Activated CD8-positive, alpha-beta memory T cell treated with anti-CD3 and anti-CD28 coated beads for 36 hours (primary cell): Measurements from ENCODE around the gene MYL10. TPM values are rescaled to one million over a fixed set of nuclear protein-coding genes. Genes with fewer than 3 reads are reported as not detected.
"Not testable (repeated sequence)": the region's sequence is repeated elsewhere in the genome, so short reads cannot be mapped to it uniquely, and the experiment has no call there.

Source experiments
- CTCF ChIA-PET: fragments of 350-600 bp; sonication (Branson Sonifier 250); formaldehyde crosslinking; loops from one replicate; lab custom pipeline; 2021; ENCODE audit warnings: antibody characterized with exemption; lab: Charles Lee
- POLR2A ChIA-PET: fragments of 350-600 bp; sonication (Branson Sonifier 250); formaldehyde crosslinking; loops from one replicate; lab custom pipeline; 2021; ENCODE audit warnings: antibody characterized with exemption; lab: Charles Lee
- total RNA-seq, 2 experiments: library from RNA; stranded (reverse); gene quantifications; one replicate each; pipeline ENCODE4 v1.2.3, GENCODE V29; 2021

MYL10 gene
- total RNA-seq, 2 experiments from 2014 or later, result not detected

DNA sequence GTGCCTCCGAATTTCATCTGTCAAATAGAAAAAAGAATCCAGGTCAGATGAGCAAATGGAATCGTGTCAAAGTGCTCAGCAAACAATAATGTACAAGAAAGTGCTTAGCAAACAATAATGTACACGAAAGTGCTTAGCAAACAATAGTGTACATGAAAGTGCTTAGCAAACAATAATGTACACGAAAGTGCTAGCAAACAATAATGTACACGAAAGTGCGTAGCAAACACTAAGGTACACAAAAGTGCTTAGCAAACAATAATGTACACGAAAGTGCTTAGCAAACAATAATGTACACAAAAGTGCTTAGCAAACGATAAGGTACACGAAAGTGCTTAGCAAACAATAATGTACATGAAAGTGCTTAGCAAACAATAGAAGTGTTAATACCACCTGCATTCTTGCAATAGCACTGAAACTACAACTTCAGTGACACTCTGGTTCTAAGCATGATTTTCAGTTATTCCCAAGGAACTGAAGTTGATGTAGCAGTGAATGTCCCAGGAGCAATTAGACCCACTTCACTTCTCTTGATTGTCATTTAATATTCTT is 33.4 kb upstream of the MYL10 start:
- CTCF ChIA-PET, result no interaction called here
- POLR2A ChIA-PET, result no interaction called here

DNA sequence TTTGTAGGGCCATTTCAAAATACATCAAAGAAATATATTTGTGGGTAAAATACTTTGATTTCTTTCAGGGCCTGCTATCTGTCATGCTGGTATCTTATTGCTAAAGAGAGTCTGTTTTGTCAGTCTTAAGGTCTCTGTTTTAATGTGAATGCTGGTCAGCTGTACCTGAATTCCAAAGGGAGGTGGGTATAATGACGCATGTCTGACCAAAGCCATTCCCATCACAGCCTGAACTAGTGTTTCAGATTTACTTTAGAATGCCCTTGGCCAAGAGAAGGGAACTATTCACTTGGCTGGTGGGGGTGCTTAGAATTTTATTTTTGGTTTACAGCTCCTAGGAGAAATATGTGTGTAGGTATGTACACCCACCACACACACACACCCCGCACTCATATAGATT is 30.6 kb upstream of the MYL10 start:
- ChIA-PET POLR2A (no interaction called here), CTCF (no interaction called here)

- ChIA-PET POLR2A (no interaction called here), CTCF (no interaction called here)
These were observed 28.1 kb upstream of the MYL10 start for GRCh38 chr7:101657171-101657570.

DNA sequence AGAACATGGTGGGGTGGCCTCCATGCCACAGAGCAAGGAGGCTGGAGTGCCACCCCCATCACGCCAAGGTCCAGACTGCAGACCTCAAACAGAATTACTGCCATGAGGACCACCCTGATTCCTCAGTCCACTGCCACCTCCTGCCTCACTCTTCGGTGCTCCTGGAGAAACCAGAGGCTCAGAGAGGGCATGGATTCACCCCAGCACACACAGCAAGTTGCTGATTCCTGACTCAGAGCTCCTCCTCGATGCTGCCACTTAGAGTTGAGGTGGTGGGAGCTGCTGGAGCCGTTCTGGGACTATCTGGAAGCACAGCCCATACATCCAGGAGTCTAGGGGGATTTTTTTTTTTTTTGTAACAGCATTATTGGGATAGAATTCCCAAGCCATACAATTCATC is 22.0 kb upstream of the MYL10 start:
- CTCF ChIA-PET, result interaction anchor here (1.7 kb wide), 1 partner anchor 48 kb away, joined by 5 read pairs; no protein-coding TSS in a partner anchor
- POLR2A ChIA-PET, result no interaction called here

DNA sequence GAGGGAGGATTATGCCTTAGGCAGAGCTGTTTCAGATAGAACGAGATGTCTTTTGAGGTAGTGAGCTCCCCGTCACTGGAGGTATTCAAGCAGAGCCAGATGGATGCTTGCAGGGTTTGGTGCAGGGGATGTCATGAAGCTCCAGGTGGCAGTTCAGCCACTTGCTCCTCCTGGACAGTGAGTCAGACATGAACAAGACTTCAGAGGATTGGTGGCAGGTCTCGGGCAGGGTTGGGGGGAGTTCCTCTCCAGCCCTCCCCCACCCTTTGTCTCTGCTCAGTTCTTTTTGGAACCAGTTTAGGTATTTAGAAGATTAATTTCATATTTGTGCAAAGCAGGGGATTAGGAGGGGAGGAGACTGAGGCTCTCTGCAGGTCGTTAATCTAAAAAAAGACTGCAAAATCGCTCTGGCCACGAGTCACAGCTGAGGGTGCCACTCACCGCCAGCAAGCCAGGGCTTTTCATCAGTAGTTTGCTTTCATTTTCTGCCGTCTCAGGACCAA is 21.5 kb upstream of the MYL10 start:
- POLR2A ChIA-PET, result no interaction called here
- CTCF ChIA-PET, result interaction anchor here (1.7 kb wide), 1 partner anchor 48 kb away, joined by 5 read pairs; no protein-coding TSS in a partner anchor

DNA sequence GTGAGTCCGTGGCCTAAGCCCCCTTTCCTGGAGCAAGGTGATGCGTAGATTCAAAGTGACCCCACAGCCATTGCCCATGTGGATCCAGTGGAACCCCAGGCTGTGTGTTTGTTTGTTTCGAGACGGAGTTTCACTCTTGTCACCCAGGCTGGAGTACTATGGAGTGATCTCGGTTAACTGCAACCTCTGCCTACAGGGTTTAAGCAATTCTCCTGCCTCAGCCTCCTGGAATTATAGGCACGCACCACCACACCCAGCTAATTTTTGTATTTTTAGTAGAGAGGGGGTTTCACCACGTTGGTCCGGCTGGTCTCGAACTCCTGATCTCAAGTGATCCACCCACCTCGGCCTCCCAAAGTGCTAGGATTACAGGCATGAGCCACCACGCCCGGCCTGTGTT is 18.8 kb upstream of the MYL10 start:
- POLR2A ChIA-PET, CTCF ChIA-PET: not testable (repeated sequence)

- POLR2A ChIA-PET, result no interaction called here
- CTCF ChIA-PET, result no interaction called here
These were observed 16.9 kb upstream of the MYL10 start for GRCh38 chr7:101645951-101646350.

- ChIA-PET CTCF (no interaction called here), POLR2A (no interaction called here)
These were observed 15.8 kb upstream of the MYL10 start for GRCh38 chr7:101644879-101645278.

DNA sequence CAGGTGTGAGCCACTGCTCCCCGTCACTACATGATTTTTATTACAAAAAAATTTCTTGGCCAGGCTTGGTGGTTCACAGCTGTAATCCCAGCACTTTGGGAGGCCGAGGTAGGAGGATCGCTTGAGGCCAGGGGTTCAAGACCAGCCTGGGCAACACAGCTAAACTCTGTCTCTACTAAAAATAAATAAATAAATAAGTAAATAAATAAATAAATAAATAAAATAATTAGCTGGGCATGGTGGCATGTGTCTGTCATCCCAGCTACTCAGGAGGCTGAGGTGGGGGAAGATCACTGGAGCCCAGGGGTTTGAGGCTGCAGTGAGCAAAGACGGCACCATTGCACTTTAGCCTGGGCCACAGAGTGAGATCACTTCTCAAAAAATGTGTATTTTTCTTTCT is 10.0 kb upstream of the MYL10 start:
- CTCF ChIA-PET, POLR2A ChIA-PET: not testable (repeated sequence)

GRCh38 chr7:101636822-101637623 is 7.9 kb upstream of the MYL10 start:
- POLR2A ChIA-PET, result no interaction called here
- CTCF ChIA-PET, result no interaction called here

DNA sequence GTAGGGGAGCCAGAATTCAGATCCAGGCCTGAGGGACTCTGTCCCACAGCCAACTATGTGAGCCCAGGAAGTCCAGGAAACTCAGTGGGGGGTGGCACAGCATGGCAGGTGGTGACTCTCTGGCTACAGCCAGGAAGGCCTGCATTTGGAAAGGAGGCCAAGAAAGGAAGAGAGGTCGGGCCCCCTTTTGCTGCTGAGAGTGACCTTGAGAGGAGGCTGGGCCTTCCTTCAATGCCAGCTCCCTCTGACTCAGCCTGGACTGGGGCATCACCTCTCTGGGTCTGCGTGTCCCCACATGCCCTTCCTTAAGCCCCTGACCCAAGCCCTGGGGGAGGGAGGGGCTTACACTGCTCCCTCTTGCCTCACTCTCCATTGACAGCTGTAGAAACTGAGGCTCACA is 6.4 kb upstream of the MYL10 start:
- CTCF ChIA-PET, result no interaction called here
- POLR2A ChIA-PET, result no interaction called here

DNA sequence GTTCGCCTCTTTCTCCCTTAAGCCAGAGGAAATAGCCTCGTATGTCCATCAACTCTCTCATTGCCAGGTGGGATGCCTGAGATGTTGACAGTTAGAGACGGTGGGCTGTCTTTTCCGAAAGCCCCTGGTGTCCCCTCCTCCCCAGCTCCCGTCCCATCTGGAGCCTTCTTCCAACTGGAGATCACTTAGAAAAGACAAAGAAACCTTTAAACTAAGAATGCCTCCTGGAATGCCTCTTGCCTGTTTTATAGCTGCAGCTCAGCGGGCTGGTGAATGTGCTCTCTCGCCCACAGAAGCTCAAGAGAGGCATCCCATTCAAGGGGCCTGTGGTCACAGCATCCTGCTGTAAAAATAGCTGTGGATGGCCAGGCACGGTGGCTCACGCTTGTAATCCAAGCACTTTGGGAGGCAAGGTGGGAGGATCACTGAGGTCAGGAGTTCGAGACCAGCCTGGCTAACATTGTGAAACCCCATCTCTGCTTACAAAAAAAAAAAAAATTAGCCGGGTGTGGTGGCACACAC is 5.2 kb upstream of the MYL10 start:
- CTCF ChIA-PET, result no interaction called here
- POLR2A ChIA-PET, result interaction anchor here (0.7 kb wide), 1 partner anchor 50 kb away, joined by 4 read pairs; no protein-coding TSS in a partner anchor

GRCh38 chr7:101633511-101633910 is 4.4 kb upstream of the MYL10 start:
- ChIA-PET CTCF (no interaction called here), POLR2A (no interaction called here)

GRCh38 chr7:101632641-101633040 is 3.5 kb upstream of the MYL10 start:
- ChIA-PET POLR2A (no interaction called here), CTCF (no interaction called here)

- ChIA-PET CTCF (no interaction called here), POLR2A (no interaction called here)
These were observed 2.2 kb upstream of the MYL10 start for GRCh38 chr7:101631224-101631714.

DNA sequence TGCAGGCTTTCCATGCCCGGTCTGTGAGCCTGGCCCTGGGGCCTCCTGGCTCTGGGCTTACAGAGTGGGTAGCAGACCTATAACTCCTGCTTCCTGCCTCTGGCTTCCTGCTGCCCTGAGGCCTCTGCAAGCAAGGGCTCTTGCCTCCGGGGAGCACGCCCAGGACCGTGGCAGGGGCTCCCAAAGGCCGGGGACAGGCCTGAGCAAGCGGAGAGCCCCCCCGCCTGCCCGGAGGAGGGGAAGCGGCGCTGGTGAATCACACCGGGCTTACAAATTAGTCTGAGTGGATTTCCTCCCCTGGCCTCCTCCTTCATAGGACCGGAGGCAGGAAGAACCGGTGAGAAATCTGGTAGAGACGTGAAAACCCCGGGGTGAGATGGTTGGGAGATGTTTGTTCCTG is 1.5 kb upstream of the MYL10 start:
- ChIA-PET POLR2A (no interaction called here), CTCF (no interaction called here)

DNA sequence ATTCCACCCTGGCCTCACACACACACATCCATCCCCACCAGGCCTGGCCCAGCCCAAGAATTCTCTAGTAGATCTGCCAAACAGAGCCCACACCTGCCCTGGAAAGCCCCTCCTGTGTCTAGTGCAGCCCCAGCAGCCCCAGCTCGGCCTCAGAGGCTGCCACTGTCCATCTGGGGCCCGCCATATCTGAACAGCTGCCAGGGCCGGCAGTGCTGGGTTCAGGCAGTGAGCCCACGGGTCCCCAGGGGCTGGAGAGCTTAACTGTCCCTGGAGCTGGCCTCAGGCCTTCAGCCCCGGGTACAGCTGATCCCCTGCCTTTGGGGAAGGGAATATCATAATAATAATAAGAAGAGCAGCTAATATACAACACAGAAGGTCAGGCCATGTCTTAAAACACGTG is 574 bp downstream of the MYL10 start:
- ChIA-PET CTCF (no interaction called here), POLR2A (no interaction called here)

DNA sequence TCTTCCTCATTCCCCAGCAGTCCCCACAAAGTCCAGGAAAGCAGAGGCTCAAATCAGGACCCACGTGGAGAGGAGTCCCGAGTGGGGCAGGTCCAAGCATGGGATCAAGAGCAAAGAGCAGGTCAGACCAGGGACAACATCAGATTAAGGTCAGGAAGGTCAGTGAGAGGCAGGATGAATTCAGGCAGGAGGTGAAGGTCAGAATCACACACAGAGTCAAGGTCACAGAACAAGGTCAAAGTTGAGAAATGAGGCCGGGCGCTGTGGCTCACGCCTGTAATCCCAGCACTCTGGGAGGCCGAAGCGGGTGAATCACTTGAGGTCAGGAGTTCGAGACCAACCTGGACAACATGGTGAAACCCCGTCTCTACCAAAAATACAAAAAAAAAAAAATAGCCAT is 2.3 kb downstream of the MYL10 start:
- CTCF ChIA-PET, result no interaction called here
- POLR2A ChIA-PET, result no interaction called here

- ChIA-PET POLR2A (no interaction called here), CTCF (no interaction called here)
These were observed 2.9 kb downstream of the MYL10 start for GRCh38 chr7:101626069-101626671.

DNA sequence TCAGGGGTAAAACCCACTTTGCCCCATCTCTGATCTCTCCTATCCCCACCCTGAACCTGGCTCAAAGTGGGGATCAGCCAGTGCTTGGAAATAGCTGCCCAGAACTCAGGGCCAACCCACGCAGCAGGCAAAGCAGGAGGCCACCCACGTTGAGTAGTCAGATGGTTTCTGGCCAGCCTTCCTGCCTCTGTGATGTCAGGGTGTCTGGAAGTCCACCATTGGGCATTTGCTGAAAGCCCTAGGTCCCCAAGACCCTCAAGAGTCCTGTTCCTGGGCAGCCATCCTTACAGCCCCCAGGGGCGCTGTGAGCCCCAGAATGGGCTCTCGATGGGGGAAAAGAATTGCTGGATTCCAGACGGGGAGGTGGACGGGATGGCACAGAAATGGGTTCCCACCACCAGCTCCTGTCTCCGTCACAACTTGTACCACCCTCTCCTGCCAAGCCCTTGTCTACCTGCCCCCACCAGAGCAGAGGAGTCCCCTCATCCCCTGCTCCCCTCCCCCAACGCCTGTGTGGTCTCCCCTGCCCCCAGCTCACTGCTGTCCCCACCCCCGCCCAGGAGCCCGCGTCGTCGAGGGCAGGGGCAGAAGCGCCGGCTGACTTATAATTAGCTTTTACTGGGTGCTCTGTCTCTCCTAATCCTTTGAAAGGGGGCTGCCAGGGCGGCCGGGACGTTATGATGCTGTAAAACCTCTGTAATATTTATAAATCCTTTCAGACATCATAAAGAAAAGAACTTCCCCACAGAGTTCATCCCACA is 3.9 kb downstream of the MYL10 start:
- CTCF ChIA-PET, result no interaction called here

More for the DNA sequence above, 3.9 kb downstream of the MYL10 start:
- POLR2A ChIA-PET, result no interaction called here
